DMS153 (cell line): ENCODE results near the gene VDAC2.
A peak's percentile ranks its signal among the peaks of the same experiment; 100 is the strongest.
"Not testable (repeated sequence)": the region's sequence is repeated elsewhere in the genome, so short reads cannot be mapped to it uniquely, and the experiment has no call there.

ENCODE experiments used
- DNase-seq: peaks from one replicate; lab custom pipeline; 2025; lab: John Stamatoyannopoulos, UW

The VDAC2 gene, protein sequence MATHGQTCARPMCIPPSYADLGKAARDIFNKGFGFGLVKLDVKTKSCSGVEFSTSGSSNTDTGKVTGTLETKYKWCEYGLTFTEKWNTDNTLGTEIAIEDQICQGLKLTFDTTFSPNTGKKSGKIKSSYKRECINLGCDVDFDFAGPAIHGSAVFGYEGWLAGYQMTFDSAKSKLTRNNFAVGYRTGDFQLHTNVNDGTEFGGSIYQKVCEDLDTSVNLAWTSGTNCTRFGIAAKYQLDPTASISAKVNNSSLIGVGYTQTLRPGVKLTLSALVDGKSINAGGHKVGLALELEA

DNA sequence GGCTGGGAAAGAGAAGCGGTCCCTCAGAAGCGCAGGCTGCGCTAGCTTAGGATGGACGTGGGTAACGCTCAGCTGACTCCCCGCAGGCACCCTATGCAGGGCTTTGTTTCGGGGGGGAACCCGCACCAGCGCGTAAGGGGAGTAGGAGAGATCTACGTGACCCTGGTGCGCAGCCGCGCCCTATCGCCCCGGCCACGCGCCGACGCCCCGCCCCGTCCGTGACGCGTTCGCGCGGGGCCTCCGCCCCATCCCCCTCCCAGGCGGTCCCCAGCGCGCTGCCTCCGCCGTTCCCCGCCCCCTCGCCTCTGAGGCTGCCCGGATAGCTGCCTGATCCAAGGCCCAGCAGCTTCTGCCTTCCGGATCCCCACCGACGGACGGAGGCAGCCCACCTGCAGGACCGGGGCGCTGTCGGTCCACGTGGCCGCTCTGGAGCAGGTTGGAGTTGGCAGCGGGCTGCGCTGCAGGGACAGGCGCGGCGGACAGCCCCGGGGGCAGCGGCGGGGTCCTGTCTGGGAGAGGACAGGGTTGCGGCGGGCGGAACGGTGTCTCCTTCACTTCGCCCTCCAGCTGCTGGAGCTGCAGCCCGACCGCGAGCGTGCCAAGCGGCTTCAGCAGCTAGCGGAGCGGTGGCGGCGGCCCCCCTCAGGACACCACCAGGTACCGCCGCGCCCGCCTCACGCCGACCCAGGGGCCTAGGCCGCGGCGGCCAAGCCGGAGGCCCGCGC is at the start of gene VDAC2:
Gene VDAC2, plus strand, starts transcription at position 515 of the 725 bp plus-strand sequence. CDS start 363 bp downstream, outside the sequence.
- DNase-seq: peak; percentile 53

- no peak for DNase-seq
Measured at GRCh38 chr10:75165684-75166622, 44.6 kb upstream of the VDAC2 start.

DNA sequence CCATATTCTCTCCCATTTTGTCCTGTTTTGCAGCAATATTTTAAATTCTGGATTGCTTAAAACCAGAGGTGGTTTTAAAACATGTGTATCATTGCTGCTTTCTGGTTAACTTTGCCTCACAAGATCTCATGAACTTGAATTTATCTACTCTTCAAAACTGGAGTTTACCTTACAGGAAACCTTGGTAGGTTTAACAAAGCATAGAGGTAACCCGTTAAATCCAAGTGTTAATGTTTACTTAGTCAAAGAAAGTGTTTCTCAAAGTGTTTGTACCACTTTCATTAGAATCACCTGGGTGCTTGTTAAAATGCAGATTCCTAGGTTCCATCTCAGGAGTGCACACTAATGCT is 44.0 kb upstream of the VDAC2 start:
- DNase-seq: no peak

- no peak for DNase-seq
Measured at GRCh38 chr10:75168275-75168674, 42.3 kb upstream of the VDAC2 start.

DNA sequence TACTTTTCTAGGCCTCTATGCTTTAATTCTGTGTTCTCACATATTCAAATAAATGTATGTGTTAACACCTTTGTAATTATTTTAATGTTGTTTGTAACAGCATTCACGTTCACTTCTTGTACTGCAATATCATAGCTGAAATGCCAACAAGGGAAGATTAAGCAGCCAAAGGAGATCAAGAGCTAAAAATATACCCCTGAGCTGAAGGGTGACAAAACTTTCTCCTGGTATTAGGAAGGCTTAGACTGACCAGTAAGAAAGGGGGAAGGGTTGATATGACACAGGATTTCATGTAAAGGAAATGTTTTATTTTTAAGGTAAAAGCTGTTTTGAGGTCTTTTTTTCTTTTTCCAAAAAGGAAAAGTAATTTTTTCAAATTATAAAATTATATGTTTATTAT is 40.4 kb upstream of the VDAC2 start:
- DNase-seq: no peak

DNA sequence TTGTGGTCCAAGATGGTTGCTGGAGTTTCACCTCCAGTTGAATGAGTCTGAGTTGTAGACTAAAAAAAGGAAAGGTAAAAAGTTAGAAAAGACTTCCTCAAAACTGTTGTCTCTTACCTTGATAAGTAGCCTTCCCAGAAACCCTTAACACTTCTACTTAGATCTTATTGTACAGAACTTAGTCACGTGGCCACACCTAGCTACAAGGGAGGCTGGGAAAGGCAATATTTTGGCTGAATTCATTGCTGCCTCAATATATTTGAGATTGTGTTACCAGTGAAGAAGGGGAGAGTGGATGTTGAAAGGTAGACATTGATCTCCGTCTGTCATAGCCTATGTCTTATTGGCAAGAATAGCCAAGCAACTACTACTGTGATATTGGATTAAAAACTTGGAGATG is 35.5 kb upstream of the VDAC2 start:
- DNase-seq: no peak

GRCh38 chr10:75176046-75176445 is 34.5 kb upstream of the VDAC2 start:
- no peak for DNase-seq

- no peak for DNase-seq
Measured at GRCh38 chr10:75176736-75177135, 33.9 kb upstream of the VDAC2 start.

GRCh38 chr10:75179657-75180177 is 30.9 kb upstream of the VDAC2 start:
- no peak for DNase-seq

- DNase-seq: no peak
Measured at GRCh38 chr10:75180592-75180991, 30.0 kb upstream of the VDAC2 start.

- DNase-seq: no peak
Measured at GRCh38 chr10:75181073-75181472, 29.5 kb upstream of the VDAC2 start.

- no peak for DNase-seq
Measured at GRCh38 chr10:75186310-75186709, 24.3 kb upstream of the VDAC2 start.

GRCh38 chr10:75187961-75188426 is 22.6 kb upstream of the VDAC2 start:
- no peak for DNase-seq

DNA sequence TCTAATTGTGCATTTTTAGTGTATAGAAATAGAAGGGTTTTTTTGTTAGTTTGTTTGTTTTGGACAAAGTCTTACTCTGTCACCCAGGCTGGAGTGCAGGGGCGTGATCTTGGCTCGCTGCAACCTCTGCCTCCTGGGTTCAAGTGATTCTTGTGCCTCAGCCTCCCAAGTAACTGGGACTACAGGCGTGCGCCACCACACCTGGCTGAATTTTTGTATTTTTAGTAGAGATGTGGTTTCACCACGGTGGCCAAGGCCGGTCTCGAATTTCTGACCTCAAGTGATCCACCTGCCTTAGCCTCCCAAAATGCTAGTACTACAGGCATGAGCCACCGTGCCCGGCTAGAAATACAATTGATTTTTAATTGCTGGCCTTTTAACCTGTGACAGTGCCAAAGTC is 22.1 kb upstream of the VDAC2 start:
- DNase-seq: not testable (repeated sequence)

DNA sequence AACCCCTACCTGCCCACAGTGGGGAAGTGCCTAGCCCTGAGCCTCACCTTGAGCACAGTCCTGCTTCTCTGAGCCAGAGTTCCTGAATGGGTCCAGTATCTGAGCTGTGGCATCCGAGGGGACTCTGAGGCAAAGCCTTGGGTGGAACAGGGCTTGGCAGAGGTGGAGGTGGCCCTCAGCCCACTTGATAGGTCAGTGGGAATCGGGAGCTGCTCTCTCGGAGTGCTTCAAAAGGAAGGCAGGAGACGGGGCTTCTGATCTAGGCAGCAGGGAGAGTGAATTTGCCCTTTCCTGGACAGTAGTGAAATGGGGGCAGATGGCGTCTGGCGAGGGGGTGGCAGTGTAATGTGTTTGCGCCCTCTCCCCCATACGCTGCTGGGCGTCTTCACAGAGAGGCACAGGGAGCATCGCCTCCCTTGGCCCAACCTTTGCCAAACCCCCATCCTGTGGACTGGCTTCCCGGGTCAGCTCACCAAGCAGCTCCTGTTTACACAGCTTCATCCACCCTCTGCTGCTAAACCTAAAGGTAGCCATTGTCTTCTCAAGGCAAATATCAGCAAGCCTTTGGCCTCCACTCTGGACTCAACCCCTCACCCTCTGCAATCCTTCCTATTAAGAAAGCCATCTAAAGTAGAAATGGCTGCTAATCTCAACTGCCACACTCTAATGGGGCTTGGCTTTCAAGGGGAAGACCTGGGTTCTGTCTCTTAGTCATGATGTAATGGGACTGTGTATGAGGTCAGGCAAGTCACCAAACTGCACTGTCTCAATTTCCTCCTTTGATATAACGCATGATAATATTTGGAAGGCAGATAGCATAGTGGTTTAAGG is 21.1 kb upstream of the VDAC2 start:
- DNase-seq: no peak

- no peak for DNase-seq
Measured at GRCh38 chr10:75191821-75192568, 18.6 kb upstream of the VDAC2 start.

DNA sequence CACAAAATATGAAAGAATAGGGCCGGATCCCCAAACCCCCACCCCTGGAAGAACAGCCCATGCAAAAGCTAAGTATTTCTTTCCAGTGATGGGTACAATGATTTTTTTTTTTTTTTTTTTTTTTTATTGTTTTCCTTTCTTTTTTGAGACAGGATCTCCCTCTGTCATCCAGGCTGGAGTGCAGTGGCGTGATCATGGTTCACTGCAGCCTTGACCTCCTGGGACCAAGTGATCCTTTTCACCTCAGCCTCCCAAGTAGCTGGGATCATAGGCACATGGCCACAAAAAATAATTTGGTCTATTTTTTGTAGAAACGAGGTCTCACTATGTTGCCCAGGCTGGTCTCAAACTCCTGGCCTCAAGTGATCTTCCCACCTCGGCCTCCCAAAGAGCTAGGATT is 16.0 kb upstream of the VDAC2 start:
- DNase-seq: not testable (repeated sequence)

DNA sequence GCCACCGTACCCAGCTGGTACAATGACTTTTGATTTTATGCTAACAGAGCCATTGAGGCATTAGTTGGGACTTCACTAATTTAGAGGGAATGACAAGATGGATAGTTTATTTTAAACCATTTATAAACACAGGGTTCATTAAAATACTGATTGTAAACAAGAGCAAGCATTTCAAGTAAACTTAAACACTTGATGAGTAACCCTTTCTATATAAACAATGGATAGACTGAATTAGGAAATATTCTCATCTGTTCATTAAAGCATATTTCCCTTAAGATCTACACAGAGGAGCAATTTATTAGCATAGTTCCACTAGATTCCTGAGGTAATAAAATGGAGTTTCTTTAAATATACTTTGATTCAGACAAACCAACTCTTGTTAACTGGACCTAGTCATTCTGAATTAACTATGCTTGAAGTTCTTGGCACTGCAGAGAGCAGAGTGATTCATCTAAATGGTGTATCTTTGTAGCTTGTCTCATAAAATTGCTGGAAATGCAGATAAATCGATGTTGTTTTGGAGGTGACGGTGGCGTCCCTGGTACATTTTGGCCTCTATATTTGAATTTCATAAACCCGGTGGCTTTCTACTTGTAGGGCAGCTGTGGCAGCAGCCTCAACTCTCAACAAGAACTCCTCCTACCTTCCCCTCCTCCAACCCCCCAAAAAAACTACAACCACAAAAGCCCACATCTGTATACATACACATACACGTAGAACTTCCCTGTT is 15.4 kb upstream of the VDAC2 start:
- no peak for DNase-seq

DNA sequence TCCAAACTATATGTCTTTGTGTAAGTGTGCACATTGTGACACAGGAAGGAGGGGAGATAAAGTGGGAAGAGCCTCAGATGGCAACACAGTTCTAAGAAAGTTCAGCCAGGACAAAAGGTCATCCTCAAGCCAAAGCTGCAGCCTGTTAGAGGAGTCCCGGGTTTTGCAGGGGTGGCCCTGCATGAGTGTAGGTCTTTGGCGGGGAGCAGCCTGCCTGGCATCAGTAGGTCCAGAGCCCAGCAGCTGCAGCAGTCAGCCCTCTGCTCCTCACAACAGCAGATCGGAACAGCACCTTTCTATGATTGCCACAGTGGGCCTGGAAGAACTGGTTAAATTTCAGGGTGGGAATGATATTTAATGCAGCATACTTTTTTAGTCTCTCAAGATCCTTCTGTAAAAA is 13.5 kb upstream of the VDAC2 start:
- no peak for DNase-seq

DNA sequence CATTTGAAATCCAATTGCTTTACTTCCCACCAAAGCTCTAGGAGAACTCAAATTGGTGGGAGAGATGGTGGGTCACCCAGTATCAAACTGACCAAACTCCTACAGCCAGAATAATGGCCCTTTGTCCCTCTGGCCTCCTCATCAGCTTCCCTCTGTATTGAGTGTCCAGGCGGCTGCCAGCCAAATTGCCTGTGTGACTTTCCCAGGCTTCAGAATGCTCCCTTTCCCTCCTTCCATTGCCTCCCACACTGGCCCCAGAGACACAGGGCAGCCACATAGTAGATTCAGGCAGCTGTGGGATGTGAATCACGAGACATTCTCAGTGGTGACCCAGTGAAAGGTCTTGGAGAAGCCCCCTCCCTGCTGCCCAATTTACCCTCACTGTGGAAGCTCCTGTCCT is 12.7 kb upstream of the VDAC2 start:
- DNase-seq: no peak
